ENCODE measurements around the gene SLC39A10.

The SLC39A10 gene, protein sequence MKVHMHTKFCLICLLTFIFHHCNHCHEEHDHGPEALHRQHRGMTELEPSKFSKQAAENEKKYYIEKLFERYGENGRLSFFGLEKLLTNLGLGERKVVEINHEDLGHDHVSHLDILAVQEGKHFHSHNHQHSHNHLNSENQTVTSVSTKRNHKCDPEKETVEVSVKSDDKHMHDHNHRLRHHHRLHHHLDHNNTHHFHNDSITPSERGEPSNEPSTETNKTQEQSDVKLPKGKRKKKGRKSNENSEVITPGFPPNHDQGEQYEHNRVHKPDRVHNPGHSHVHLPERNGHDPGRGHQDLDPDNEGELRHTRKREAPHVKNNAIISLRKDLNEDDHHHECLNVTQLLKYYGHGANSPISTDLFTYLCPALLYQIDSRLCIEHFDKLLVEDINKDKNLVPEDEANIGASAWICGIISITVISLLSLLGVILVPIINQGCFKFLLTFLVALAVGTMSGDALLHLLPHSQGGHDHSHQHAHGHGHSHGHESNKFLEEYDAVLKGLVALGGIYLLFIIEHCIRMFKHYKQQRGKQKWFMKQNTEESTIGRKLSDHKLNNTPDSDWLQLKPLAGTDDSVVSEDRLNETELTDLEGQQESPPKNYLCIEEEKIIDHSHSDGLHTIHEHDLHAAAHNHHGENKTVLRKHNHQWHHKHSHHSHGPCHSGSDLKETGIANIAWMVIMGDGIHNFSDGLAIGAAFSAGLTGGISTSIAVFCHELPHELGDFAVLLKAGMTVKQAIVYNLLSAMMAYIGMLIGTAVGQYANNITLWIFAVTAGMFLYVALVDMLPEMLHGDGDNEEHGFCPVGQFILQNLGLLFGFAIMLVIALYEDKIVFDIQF

DNA sequence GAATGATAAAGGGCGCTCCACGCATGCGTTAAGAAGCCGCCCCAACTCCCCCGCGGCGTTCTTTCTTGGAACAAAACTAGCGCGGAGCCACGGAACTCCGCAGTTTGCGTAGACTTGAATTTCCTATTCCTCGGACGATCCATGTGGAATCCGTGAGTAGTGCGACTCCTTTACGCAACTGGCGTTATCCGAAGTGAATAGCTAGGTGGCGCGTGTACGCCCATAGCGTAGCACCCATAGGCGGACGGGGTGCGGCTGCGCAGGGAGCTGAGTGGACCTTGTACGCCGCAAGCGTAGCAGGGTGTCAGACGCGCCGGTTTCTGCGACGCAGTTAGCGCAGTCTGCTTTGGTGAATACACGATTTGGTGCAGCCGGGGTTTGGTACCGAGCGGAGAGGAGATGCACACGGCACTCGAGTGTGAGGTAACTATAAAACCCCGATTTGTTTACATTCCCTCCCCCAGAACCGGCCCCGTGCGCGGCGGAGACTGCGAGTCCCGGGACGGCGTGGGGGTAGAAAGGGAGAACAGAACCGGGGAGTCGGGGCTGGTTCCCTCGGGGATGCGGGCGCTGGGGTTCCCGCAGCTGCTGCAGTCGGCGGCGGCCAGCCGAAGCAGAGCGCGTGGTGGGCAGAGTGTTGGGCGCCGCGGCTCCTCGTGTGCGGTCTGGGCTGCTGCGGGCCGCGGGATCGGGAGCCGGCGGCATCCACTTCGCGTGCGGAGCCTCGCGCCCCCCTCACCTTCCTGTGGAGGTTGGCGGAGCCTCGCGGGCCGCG is at the start of gene SLC39A10:
SLC39A10 (plus strand) TSS at position 368 of the 775 bp plus-strand sequence. CDS start 22,817 bp downstream, outside the sequence.
- peak; percentile 98 for DNase-seq (ENCODE audit: low read depth, low spot score)
- TF ChIP-seq, protein P1, sequence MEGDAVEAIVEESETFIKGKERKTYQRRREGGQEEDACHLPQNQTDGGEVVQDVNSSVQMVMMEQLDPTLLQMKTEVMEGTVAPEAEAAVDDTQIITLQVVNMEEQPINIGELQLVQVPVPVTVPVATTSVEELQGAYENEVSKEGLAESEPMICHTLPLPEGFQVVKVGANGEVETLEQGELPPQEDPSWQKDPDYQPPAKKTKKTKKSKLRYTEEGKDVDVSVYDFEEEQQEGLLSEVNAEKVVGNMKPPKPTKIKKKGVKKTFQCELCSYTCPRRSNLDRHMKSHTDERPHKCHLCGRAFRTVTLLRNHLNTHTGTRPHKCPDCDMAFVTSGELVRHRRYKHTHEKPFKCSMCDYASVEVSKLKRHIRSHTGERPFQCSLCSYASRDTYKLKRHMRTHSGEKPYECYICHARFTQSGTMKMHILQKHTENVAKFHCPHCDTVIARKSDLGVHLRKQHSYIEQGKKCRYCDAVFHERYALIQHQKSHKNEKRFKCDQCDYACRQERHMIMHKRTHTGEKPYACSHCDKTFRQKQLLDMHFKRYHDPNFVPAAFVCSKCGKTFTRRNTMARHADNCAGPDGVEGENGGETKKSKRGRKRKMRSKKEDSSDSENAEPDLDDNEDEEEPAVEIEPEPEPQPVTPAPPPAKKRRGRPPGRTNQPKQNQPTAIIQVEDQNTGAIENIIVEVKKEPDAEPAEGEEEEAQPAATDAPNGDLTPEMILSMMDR (IDR thresholded peaks at IDR 0.05; ENCODE audit: low read depth, low read length) = no peak
- peak within 1 kb of the TSS; percentile 89 for H3K4me3 ChIP-seq (ENCODE audit: low read depth, low read length)
- in situ Hi-C loops (cut with HindIII; ENCODE audit: low sequenced_read_pairs) = no loop called here

DNA sequence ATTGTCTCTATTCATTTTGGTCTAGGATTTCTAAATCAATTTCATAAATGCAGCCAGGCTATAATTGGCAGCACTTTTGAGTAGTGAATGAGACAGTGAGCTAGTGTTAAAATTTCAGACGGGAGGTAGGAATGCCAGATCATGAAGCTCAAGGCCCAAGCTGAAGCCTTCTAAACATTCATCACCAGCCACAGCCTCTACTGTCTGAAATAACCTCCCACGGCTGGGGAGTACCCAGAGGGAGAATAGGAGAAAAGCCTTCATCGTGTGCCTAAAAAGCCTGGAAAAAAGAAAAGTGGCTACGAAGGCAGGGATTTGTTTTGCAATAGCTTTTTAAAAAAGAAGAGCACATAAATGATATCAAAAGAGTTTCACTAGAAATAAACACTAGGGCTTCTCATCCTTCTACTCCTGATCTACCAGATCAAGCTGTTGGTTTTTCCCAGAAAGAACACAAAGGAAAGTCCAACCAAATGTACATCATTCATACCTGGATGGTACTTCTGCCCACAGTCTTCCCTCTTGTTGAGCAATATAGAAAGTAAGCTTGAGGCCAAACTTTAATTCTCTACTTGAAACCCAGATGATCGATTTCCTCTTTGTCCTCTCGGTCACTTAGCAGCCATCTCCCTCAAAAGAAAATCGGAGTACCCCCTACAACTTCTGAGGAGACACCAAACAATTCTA is 48.1 kb upstream of the SLC39A10 start:
- TF ChIP-seq, protein P1 (IDR thresholded peaks at IDR 0.05; ENCODE audit: low read depth, low read length) = no peak
- DNase-seq (ENCODE audit: low read depth, low spot score) = no peak
- no peak overlapping the region for H3K4me3 ChIP-seq (ENCODE audit: low read depth, low read length)
- in situ Hi-C loops (cut with HindIII; ENCODE audit: low sequenced_read_pairs) = no loop called here

DNA sequence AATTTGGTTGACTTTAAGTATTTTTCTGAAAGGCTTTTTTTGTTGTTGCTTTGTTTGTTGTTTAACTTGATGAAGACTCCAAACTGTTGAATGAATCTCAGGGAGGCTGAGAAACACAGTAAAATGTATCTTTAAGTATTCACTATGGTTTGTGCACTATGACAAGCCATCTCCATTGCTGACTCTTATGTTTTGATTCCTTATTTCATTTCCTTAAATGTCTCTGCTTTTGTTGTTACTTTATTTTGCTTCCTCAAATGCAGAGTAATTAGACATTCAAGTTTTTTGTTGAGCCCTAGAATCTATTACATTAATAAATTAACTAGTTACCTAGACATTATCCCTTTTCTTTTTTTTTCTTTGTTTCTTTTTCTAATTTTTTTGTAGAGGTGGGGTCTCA is 46.3 kb upstream of the SLC39A10 start:
- no peak for DNase-seq (ENCODE audit: low read depth, low spot score)
- TF ChIP-seq, protein P1 (IDR thresholded peaks at IDR 0.05; ENCODE audit: low read depth, low read length) = no peak
- H3K4me3 ChIP-seq (ENCODE audit: low read depth, low read length) = no peak overlapping the region
- in situ Hi-C loops (cut with HindIII; ENCODE audit: low sequenced_read_pairs) = no loop called here

DNA sequence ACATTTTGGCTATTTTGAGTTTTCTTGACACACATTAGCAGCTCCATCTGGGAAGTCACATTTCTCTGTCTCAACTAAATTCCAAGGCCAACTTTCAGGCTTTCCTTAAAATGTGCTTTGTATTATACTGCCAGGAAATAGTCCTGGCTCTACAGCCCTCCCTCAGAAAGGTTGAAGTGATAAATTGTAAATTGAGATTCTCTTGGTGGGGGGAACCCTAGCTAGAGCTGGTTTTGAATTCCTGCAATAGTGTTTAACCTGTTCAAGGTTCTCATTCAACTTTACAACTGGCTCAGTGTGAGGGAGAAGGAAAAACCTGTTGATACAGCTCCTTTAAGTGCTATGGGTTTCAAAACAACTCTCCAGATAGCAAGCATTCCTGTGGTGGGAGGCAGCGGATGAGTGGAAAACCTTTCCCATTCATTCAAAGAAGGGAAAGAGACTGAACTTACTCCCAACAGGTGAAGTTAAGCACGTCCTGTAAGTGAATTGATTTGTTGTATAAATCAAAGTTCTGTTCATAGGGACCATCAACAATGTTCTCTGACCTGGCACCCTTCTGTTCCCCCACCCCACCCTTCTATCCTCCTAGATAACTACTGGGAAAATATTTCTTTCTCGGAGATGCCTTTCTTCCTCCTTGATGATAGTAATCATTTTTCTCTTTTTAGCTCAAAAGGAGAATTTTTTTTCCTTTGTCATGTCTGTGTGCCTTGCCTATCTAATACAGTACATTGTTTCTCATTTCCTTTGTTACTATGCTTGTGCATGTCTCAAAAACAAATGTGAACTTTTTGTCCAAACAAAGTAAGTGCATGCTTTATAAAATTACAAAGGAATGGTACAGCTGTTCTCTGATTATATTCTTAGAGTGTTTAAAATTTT is 44.2 kb upstream of the SLC39A10 start:
- in situ Hi-C loops (cut with HindIII; ENCODE audit: low sequenced_read_pairs) = no loop called here
- peak; percentile 83 for DNase-seq (ENCODE audit: low read depth, low spot score)
- TF ChIP-seq, protein P1 (IDR thresholded peaks at IDR 0.05; ENCODE audit: low read depth, low read length) = no peak
- peak overlapping the region; percentile 37 for H3K4me3 ChIP-seq (ENCODE audit: low read depth, low read length)

DNA sequence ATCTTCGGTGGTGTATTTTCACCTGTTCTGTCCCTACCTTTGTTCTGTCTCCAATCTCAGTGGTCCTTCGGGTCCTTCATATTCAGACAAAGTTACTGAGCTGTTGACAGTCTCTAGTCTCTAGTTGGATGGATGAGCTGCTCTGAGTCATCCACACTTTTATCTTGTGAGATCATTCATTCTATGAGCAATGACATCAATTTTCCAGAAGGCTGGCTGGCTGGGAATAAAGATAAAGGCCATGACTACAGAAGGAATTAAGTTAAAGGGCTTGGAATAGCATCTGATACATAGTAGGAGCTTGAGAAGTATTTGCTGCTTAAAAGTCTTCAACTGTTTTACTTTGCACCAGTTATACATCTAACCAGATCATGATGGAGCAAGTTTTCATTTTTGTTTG is 43.1 kb upstream of the SLC39A10 start:
- in situ Hi-C loops (cut with HindIII; ENCODE audit: low sequenced_read_pairs) = no loop called here

More for the DNA sequence above, 43.1 kb upstream of the SLC39A10 start:
- TF ChIP-seq, protein P1 (IDR thresholded peaks at IDR 0.05; ENCODE audit: low read depth, low read length) = no peak
- peak; percentile 89 for DNase-seq (ENCODE audit: low read depth, low spot score)
- no peak overlapping the region for H3K4me3 ChIP-seq (ENCODE audit: low read depth, low read length)

Data from astrocyte of the spinal cord (primary cell).